Peyer's patch (tissue), 4 donors: ENCODE data around the gene KIFAP3. TPM values are rescaled to one million over a fixed set of nuclear protein-coding genes. Genes with fewer than 3 reads are reported as not detected.

Source experiments
- DNase-seq, 3 donors: peaks; one replicate each; pipeline ENCODE4 v3.0.0-alpha.2; 2017 to 2019
- H3K27ac ChIP-seq, 4 donors: fragments of 200-600 bp; sonication (generic); one replicate each; pipeline ENCODE4 v1.5.1; 2016 to 2019
- H3K27me3 ChIP-seq, 2 donors: fragments of 200-600 bp; sonication (generic); one replicate each; pipeline ENCODE4 v1.5.1; 2019
- H3K36me3 ChIP-seq, 3 donors: fragments of 200-600 bp; sonication (generic); one replicate each; pipeline ENCODE4 v1.5.1; 2016 to 2019
- H3K4me1 ChIP-seq, 4 donors: fragments of 200-600 bp; sonication (generic); one replicate each; pipeline ENCODE4 v1.5.1; 2016 to 2019
- H3K4me3 ChIP-seq, 4 donors: fragments of 200-600 bp; sonication (generic); 1 replicate in 3 of 4; 2 replicates in 1 of 4; pipeline ENCODE4 v1.5.1; 2016 to 2019; ENCODE audit warnings: mild to moderate bottlenecking in 1 of 4
- H3K9me3 ChIP-seq, 4 donors: fragments of 200-600 bp; sonication (generic); one replicate each; pipeline ENCODE4 v1.5.1; 2016 to 2019; ENCODE audit warnings: mild to moderate bottlenecking in 1 of 4
- POLR2A ChIP-seq, 2 donors: fragments of 450-650 bp; IDR thresholded peaks; one replicate each; pipeline ENCODE4 v1.5.1; 2017; ENCODE audit warnings: antibody characterized with exemption in 2 of 2, mild to moderate bottlenecking in 2 of 2, moderate library complexity in 2 of 2
- total RNA-seq, 4 donors: library from RNA; depleted of rRNA; stranded (reverse); fragments of >200 nt; gene quantifications; one replicate each; pipeline ENCODE4 v1.1.0, GENCODE V29; 2016
- TF ChIP-seq, protein P1 (sequence below), 6 experiments: fragments of 450-650 bp in 4 of 6; fragments of 200-600 bp in 2 of 6; sonication (generic) in 1 of 6; IDR thresholded peaks; one replicate each; pipeline ENCODE4 v1.5.1; 2017 to 2019; ENCODE audit warnings: antibody characterized with exemption in 6 of 6, mild to moderate bottlenecking in 3 of 6, moderate library complexity in 1 of 6

The KIFAP3 gene
- total RNA-seq, 4 donors from 2014 or later, result 22.9 to 39.7 (median 25.9) TPM

DNA sequence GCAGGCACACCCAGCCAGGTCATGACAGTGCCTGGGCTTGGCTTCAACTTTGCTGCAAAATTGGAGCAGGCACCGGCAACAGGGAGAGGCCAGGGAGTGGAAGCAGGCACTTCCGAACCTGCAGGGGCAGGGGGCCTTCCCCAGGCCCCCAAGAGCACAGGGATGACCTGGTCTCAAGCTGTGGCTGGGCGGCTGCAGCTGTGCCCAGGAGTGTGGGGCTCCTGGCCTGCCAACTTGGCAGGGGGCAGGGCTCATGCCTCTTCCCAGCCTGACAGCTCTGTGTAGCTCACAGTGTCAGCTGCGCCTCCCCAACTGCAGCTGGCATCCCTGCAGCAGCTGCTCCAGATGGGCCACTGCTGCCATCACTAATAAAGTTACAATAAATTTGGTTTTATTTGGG lies 129.3 kb downstream of the KIFAP3 start:
- Histone ChIP-seq H3K27ac (no peak overlapping the region), H3K4me3 (no peak overlapping the region), H3K9me3 (no peaks in the 10 kb centered on the region), H3K4me1 (no peaks in the 10 kb centered on the region), H3K36me3 (peaks cover 0 to 5% (median 0%) of the 10 kb centered on the region in 3 donors), H3K27me3 (no peaks in the 10 kb centered on the region)
- no peak for DNase-seq
- TF ChIP-seq, protein P1, sequence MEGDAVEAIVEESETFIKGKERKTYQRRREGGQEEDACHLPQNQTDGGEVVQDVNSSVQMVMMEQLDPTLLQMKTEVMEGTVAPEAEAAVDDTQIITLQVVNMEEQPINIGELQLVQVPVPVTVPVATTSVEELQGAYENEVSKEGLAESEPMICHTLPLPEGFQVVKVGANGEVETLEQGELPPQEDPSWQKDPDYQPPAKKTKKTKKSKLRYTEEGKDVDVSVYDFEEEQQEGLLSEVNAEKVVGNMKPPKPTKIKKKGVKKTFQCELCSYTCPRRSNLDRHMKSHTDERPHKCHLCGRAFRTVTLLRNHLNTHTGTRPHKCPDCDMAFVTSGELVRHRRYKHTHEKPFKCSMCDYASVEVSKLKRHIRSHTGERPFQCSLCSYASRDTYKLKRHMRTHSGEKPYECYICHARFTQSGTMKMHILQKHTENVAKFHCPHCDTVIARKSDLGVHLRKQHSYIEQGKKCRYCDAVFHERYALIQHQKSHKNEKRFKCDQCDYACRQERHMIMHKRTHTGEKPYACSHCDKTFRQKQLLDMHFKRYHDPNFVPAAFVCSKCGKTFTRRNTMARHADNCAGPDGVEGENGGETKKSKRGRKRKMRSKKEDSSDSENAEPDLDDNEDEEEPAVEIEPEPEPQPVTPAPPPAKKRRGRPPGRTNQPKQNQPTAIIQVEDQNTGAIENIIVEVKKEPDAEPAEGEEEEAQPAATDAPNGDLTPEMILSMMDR (IDR thresholded peaks at IDR 0.05), result no peak
- no peak for TF ChIP-seq POLR2A (IDR thresholded peaks at IDR 0.05)

DNA sequence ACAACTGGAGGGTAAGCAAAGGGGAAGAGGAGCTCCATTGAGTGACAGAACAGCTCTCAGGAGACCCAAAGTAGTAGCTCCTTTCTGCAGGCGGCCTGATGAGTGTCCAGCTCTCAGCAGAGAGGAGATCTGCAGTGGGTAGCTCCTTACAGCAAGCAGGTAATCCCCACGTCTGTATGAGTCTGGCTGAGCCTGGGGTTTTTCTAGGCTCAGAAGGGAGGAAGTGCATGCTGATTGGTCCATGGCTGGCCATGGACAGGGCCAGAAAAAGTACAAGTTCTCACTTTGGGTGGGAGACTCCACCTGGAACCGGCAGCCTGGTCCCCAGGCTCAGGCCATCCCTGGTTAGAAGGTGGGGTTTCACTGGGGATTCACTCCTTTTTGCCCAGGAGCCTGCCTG lies 129.9 kb downstream of the KIFAP3 start:
- Histone ChIP-seq H3K4me1 (no peaks in the 10 kb centered on the region), H3K36me3 (peaks cover 0 to 5% (median 0%) of the 10 kb centered on the region in 3 donors), H3K9me3 (no peaks in the 10 kb centered on the region), H3K4me3 (no peak overlapping the region), H3K27me3 (no peaks in the 10 kb centered on the region), H3K27ac (no peak overlapping the region)
- no peak for TF ChIP-seq POLR2A (IDR thresholded peaks at IDR 0.05)
- TF ChIP-seq, protein P1 (IDR thresholded peaks at IDR 0.05), result no peak
- no peak for DNase-seq

DNA sequence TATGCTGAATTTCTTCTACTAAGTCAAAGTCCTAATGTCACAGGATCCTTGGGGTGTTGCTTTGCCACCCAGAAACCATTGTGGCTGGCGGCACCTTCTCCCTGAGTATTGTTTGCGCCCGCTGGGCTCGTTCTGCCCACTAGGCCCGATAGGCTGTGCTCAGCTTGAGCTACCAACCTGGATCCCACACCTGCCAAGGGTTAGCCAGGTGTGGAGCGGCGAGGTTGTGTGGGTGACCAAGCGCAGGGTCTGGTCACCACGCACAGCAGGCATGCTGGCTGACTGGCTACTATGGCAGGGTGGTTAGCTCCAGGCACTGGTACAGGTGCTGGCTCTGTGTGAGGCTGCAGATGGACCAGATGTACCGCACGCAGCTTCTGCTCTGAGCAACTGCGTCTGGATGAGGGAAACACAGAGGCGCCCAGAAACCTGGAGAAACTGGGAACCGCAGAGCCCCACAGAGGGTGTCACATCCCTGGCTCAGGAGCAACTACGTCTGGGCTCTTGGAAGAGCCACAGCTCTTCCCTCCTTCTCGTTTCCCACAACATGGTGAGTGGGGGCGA lies 130.4 kb downstream of the KIFAP3 start:
- Histone ChIP-seq H3K36me3 (peaks cover 0 to 5% (median 0%) of the 10 kb centered on the region in 3 donors), H3K27me3 (no peaks in the 10 kb centered on the region), H3K4me3 (no peak overlapping the region), H3K27ac (no peak overlapping the region), H3K4me1 (no peaks in the 10 kb centered on the region), H3K9me3 (no peaks in the 10 kb centered on the region)
- DNase-seq, result no peak
- TF ChIP-seq POLR2A (IDR thresholded peaks at IDR 0.05), result no peak
- TF ChIP-seq, protein P1 (IDR thresholded peaks at IDR 0.05), result no peak

DNA sequence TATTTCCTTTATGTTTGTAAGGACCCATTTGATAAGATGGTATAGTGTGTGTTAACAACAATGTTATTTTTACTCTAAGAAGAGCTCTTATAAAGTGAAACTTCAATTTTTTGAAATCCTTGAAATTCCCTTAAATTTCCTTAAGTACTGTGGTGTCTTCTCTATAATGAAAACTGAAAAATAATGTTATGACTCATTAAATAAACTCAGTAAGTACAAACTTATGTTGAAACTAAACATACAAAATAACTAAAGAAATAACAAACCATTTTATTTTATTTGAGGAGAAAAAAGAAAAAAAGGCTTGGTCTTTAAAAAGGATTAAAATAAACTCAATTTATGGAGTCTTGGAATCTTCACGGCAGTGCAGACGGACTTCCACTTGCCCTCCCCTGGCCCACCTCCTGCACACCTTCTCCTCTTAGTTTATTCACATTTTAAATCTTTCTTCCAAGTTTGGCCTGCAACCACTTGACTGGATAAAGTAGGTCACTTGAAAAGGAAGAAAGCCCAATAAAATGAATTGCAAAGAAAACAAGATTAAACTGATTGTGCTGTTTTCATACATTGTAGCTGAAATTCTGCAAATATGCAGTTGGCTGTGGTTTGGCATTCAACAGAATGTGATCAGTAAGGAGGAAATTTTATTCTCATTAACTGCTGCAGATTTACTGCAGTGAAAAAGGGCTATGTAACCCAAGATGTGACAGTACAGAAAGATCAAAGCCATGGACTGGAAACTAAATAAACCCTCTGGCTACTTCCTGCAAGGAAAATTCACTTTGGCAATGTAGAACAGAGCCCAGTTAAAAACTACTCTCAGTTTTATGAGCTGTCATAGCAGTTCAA lies 132.3 kb downstream of the KIFAP3 start:
- Histone ChIP-seq H3K4me3 (no peak overlapping the region), H3K9me3 (no peaks in the 10 kb centered on the region), H3K4me1 (no peaks in the 10 kb centered on the region), H3K36me3 (peaks cover 0 to 5% (median 0%) of the 10 kb centered on the region in 3 donors), H3K27ac (no peak overlapping the region), H3K27me3 (no peaks in the 10 kb centered on the region)
- no peak for DNase-seq
- no peak for TF ChIP-seq POLR2A (IDR thresholded peaks at IDR 0.05)
- TF ChIP-seq, protein P1 (IDR thresholded peaks at IDR 0.05), result no peak

DNA sequence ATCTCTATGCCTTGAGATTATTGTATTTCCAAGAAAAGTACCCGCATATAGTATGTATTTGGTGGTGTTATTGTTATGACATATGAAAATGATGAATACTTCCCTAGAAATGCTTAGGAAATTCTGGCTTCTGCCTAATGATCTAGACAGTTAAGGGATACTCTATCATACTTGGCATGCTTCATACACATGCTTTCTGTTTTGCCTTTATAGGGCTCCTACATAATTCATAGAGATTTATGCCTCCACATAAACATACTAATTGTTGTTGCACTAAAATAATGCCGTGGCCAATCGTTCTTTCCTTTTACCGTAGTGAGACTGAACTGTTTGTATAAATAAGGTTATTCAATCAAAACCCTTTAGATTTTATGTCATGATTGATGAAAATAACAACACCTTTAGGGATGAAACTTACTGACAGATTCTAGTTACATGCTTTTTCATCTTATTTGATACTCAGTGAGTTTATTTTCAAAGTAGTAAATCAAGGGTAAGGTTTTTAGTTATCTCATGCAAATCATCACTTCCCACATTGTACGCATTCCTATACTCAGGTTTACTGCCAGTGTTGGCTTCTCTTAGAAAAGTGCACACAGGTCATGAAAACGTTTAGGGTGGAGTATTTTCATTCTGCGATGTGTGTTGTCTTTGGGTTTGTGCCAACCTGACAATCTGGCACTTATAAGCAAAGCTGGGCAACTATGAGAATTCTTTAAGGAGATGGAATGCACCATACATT lies 140.3 kb downstream of the KIFAP3 start:
- DNase-seq, result no peak
- Histone ChIP-seq H3K9me3 (no peaks in the 10 kb centered on the region), H3K27ac (no peak overlapping the region), H3K4me3 (no peak overlapping the region), H3K36me3 (no peaks in the 10 kb centered on the region), H3K4me1 (no peaks in the 10 kb centered on the region), H3K27me3 (no peaks in the 10 kb centered on the region)
- no peak for TF ChIP-seq POLR2A (IDR thresholded peaks at IDR 0.05)
- TF ChIP-seq, protein P1 (IDR thresholded peaks at IDR 0.05), result no peak
